Neuron (in vitro differentiated cells): Measurements from ENCODE around the gene WDR45.

Experiments used
- H2AFZ ChIP-seq: one replicate; pipeline ENCODE4 v1.6.1; 2013; ENCODE audit warnings: low read depth, mild to moderate bottlenecking, inconsistent platforms, low read length, moderate library complexity
- H3K27me3 ChIP-seq: one replicate; pipeline ENCODE4 v1.6.1; 2013; ENCODE audit warnings: low read length; ENCODE audit not compliant: insufficient read depth
- H3K36me3 ChIP-seq: one replicate; pipeline ENCODE4 v1.6.1; 2013; ENCODE audit warnings: low read length; ENCODE audit not compliant: insufficient read depth
- H3K4me1 ChIP-seq: one replicate; pipeline ENCODE4 v1.6.1; 2013; ENCODE audit warnings: low read length; ENCODE audit not compliant: insufficient read depth
- H3K4me3 ChIP-seq: 2 replicates; pipeline ENCODE4 v1.5.1; 2013; ENCODE audit warnings: mild to moderate bottlenecking, low read length, moderate library complexity
- H3K9me3 ChIP-seq: one replicate; pipeline ENCODE4 v1.6.1; 2013; ENCODE audit warnings: low read length

The WDR45 gene

DNA sequence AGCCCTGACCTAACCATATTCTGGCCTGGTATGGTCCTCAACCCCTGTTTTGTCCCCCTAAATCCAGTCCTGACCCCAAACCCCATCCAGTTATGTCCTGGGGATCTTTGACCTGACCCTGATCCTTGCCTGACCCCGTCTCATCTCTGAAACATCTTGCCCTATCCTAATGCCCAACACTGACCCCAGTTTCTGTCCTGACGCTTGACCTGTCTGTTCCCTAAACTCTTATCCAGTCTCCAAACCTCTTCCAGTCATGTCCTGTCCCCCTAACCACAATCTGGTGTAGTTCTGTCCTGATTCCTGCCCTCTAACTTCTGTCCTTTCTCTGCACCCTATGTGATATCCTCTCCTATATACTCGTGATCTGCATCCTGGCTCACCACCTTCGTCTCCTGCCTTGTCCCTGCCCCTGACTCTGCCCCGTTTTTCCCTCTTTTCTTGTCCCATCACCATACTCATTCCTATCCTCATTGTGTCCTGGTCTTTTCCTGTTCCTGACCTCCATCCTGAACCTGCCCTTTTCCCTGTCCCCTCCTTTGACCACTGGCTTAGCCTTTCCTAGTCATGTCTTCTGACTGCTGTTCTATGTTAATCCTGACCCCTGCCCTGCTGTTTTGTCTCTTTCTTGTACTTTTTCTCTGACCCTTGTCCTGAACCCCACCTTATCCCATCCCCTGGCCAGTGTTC is 25.5 kb downstream of the WDR45 start:
- peaks cover 2% of the 10 kb centered on the region for H3K9me3 ChIP-seq
- no peak overlapping the region for H2AFZ ChIP-seq
- no peaks in the 10 kb centered on the region for H3K27me3 ChIP-seq
- H3K36me3 ChIP-seq, result no peaks in the 10 kb centered on the region
- no peaks in the 10 kb centered on the region for H3K4me1 ChIP-seq
- H3K4me3 ChIP-seq, result peak overlapping the region; percentile 44

DNA sequence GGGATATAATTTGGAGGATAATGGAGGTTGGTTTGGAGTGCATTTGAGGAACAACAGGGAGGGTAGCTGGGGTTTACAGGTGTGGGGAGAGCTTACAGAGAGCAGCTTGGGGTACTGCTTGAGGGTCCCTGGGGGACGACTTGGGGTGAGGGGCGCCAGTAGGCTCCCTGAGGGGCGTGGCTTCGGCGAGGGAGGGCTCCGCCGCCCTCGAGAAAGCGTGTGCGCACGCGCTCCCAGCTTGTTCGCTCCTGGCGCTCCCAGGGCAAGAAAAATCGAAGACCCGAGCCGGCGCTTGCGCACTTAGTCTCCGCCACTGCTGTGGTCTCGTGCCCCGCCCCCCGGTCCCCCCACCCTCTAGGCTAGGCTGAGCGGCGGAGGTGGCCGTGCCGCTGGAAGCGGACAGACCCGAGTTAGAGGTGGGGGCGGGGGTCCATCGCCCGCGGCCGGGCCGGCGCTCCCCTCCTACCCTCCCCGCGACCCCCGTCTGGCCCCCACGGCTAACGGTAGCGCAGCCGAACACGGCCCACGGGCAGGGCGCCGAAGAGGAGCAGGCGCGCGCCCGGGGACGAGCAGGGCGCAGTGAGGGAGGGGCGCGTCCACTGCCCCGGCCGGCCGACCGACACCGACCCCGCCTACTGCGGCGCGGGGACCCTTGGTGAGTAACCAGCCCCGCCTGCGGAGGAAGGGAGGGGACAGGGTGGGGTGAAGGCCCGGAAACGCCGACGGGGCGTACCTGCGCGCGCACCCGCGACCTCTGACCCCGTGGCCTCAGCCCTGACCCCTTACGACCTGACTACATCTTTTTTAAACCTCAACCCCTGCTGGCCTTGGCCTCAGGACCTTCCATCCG is 26.2 kb downstream of the WDR45 start:
- Histone ChIP-seq H3K4me3 (peak overlapping the region; percentile 44), H3K4me1 (no peaks in the 10 kb centered on the region), H3K9me3 (peaks cover 2% of the 10 kb centered on the region), H3K36me3 (no peaks in the 10 kb centered on the region), H3K27me3 (no peaks in the 10 kb centered on the region), H2AFZ (no peak overlapping the region)

- Histone ChIP-seq H3K9me3 (no peaks in the 10 kb centered on the region), H2AFZ (no peak overlapping the region), H3K4me1 (peaks cover 23% of the 10 kb centered on the region), H3K4me3 (peak overlapping the region; percentile 16), H3K27me3 (no peaks in the 10 kb centered on the region), H3K36me3 (no peaks in the 10 kb centered on the region)
These were observed 35.8 kb downstream of the WDR45 start for GRCh38 chrX:49043987-49044281.

DNA sequence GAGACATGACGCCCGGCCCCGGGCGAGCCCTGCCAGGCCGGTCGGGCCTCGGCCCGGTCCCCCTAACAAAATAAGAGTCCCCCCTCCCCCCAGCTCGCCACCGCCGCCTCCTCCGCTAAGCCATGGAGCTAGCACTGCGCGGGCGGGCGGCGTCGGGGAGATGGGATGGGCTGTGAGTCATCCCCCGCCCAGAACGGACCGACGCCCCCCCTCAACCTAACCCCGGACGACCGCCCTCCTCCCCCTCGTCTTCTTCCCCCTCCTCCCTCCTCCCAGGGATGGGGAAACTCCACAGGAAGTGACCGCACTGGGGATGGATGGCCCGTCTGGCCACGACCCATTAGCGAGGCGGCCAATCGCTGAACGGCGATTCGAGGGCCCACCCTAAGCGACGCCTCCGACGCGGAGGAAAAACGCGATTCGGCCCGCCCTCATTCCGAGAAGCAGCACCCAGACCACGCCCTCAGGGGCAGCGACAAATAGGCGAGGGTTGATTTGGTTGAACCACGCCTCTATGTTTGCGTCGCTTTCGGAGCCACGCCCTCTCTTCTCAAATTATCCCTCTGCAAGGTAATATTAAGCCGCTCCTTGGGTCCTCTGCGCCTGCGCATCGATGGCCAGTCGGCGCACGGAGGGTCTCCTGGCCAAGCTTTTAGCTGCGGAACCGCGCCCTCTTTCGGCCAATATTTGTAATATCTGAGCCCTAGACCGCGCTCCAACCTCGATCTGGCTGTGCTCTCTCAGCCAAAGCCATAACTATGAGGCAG is 36.3 kb downstream of the WDR45 start, which contains the start of gene TFE3:
Gene TFE3, minus strand, starts transcription at position 138 of the 767 bp plus-strand sequence. Its CDS starts 131 bp downstream, at position 7.
- H3K9me3 ChIP-seq, result no peaks in the 10 kb centered on the region
- peaks cover 23% of the 10 kb centered on the region for H3K4me1 ChIP-seq
- H3K4me3 ChIP-seq, result peak within 1 kb of the TSS; percentile 50
- peak within 1 kb of the TSS; percentile 60 for H2AFZ ChIP-seq
- H3K27me3 ChIP-seq, result no peaks in the 10 kb centered on the region
- H3K36me3 ChIP-seq, result peaks cover 2% of the 10 kb centered on the region

- Histone ChIP-seq H3K27me3 (no peaks in the 10 kb centered on the region), H3K4me1 (peaks cover 23% of the 10 kb centered on the region), H3K36me3 (peaks cover 9% of the 10 kb centered on the region), H3K4me3 (peak overlapping the region; percentile 50), H2AFZ (peak overlapping the region; percentile 60), H3K9me3 (no peaks in the 10 kb centered on the region)
These were observed 37.0 kb downstream of the WDR45 start for GRCh38 chrX:49042581-49043219.

DNA sequence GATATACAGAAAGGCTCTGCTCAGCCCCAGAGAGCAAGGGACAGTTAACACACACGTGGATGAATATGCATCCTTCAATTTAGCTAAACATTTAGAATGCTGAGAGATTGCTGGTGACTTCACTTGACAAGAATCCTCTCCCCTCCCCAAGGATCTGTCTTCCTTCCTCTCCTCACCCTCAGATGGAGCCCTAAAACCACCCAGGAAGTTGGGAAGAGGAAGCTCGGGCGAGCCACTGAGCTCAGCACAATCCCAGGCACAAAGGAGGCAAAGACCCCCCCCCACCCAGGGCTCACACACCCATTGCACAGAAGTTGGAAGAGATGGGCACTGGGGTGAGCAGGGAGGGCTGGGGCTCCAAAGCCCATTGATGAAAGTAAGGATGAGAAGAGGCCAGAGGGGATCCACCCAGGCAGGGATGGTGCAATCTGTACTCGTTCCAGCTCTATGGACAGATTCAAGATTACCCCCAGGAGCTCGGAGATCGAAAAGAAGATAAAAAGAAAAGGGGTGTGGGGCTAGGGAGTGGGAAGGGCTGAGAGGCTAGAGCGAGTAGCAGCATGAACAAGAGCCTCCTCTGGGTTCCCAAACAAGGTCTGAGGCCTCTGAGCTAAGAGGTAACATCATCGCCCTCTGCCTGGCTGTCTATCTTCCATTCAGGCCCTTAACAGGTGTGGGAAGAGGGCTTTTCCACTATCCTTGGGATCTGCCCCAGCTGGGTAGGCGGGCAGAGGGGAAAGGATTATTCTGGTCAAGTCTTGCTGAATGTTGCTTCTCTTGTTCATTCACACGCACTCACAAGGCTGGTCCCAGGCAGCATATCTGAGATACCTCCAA is 37.7 kb downstream of the WDR45 start:
- no peaks in the 10 kb centered on the region for H3K27me3 ChIP-seq
- H3K4me3 ChIP-seq, result peak overlapping the region; percentile 50
- peaks cover 12% of the 10 kb centered on the region for H3K36me3 ChIP-seq
- no peaks in the 10 kb centered on the region for H3K9me3 ChIP-seq
- peaks cover 23% of the 10 kb centered on the region for H3K4me1 ChIP-seq
- no peak overlapping the region for H2AFZ ChIP-seq

DNA sequence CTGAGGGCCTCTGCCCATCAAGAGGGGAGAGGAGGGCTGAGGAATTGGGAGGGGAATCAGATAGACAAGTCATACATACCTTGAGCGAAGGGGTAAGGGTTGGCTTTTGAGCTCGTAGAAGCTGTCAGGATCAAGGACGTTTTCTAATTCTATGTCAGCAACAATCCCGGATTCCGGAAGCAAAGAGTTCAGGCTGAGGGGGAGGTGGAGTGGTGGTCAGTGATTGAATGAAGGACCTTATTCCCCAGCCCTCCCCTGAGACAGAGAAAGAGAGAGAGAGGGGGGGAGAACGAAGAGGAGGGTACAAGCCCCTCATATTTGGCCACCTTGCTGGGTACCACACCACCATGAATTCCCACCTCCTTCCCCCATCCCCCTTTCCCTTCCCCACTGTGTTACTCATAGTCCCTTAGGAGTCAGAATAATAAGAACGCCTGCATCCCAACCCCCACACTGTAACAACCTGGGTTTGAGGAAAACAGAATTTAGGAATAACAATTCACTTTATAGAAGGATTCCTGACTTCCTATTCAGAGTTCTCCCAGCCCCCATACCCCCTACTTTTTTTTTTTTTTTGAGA is 39.2 kb downstream of the WDR45 start:
- Histone ChIP-seq H3K4me1 (peaks cover 23% of the 10 kb centered on the region), H3K9me3 (no peaks in the 10 kb centered on the region), H3K27me3 (no peaks in the 10 kb centered on the region), H3K4me3 (no peak overlapping the region), H2AFZ (no peak overlapping the region), H3K36me3 (peaks cover 18% of the 10 kb centered on the region)

DNA sequence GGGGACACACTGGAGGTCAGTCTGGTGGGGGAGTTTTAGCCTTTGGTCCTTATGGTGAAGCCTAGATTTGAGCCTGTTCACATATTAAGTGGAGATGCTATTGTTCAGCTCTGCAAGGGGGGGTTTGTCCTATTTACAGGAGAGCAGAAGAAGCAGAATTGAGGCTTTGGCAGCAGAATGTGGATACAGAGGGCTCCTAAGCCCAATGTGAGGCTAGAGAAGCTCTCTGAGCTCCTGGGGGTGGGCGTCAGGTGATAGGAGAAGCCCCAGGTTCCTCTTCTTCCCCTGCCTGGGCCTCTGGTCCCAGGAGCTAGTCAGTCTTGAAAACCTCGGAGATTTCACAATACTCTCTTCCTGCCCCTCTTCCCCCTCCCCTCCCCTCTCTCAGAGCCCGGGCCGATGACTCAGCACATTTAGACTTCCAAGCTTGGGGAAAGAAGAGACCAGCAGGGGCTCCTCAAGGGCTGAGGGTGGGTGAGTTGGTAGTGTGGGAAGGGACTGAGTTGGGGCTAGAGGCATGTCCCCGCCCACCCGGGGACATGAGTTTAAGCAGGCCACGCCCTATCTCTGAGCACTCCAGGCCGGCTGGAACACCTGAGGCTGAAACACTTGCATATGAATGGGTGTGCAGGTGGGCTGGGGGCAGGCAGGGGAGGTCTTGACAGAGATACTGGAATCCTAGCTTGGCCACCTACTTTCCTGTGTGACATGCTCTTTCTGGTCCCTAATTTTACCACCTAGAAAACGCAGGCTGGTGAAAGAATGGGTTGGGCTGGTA is 39.9 kb downstream of the WDR45 start:
- Histone ChIP-seq H3K36me3 (peaks cover 18% of the 10 kb centered on the region), H3K4me1 (peaks cover 23% of the 10 kb centered on the region), H3K9me3 (no peaks in the 10 kb centered on the region), H3K4me3 (no peak overlapping the region), H2AFZ (no peak overlapping the region), H3K27me3 (no peaks in the 10 kb centered on the region)

DNA sequence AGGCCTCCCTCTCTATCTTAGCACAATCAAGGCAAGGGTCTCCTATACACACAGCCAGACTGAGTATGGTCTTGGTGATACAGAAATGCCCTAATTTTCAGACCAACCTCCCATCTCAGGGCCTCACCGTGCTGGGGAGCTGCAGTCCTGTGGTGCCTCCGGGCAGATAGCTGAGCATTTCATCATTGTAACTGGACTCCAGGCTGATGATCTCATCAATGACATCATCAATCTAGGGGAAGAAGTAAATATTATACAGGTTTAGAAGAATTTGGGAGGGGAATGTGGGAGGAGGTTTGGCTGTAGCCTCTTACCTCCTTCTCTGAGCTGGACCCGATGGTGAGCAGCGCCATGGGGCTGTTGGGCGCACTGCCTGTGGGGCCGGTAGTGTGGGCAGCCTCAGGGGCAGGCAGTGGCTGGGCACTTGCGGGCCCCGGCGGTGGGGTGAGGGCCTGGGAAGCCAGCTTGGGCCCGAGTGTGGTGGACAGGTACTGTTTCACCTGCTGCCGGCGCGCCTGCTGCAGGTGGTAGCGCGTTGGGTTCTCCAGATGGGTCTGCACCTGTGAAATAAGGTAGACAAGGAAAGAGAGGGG is 41.7 kb downstream of the WDR45 start:
- Histone ChIP-seq H3K4me3 (no peak overlapping the region), H3K4me1 (peaks cover 23% of the 10 kb centered on the region), H3K36me3 (peaks cover 25% of the 10 kb centered on the region), H3K27me3 (no peaks in the 10 kb centered on the region), H2AFZ (no peak overlapping the region), H3K9me3 (no peaks in the 10 kb centered on the region)

DNA sequence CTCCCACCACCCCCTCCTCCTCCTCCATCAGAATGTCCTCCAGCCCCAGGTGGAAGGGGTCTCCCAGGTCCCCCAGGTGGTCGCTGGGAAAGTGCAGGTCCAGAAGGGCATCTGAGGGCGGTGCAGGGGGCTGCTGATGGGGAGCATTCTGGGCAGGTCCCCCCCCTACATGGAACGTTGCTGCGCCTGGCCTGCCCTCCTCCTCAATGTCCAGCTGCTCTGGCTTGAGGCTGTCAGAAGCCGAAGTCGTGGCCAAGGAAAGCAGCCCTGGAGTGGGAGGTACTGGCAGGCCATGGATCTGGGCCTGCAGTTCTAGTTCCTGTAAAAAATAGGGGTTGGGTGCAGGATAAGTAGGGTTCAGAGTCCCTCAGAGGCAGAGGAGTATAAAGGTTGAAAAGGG is 49.4 kb downstream of the WDR45 start:
- Histone ChIP-seq H3K4me1 (no peaks in the 10 kb centered on the region), H3K4me3 (no peak overlapping the region), H3K9me3 (no peaks in the 10 kb centered on the region), H2AFZ (no peak overlapping the region), H3K27me3 (no peaks in the 10 kb centered on the region), H3K36me3 (peaks cover 11% of the 10 kb centered on the region)

- H3K4me3 ChIP-seq, result no peak overlapping the region
- H3K9me3 ChIP-seq, result no peaks in the 10 kb centered on the region
- H3K36me3 ChIP-seq, result peaks cover 11% of the 10 kb centered on the region
- H3K4me1 ChIP-seq, result no peaks in the 10 kb centered on the region
- H3K27me3 ChIP-seq, result no peaks in the 10 kb centered on the region
- H2AFZ ChIP-seq, result no peak overlapping the region
These were observed 49.8 kb downstream of the WDR45 start for GRCh38 chrX:49029876-49030275.
